GM12878 (cell line): Measurements from ENCODE around the gene CCL4. TPM values are rescaled to one million over a fixed set of nuclear protein-coding genes. Genes with fewer than 3 reads are reported as not detected.

Experiments
- ATAC-seq: fragments of 200-7000 bp; cut with Tn5 transposase; 3 replicates; pipeline ENCODE4 v1.9.1; 2020; ENCODE audit warnings: mild to moderate bottlenecking, moderate library complexity
- BruUV-seq: library from RNA; stranded (reverse); fragments of 400-500 nt; replicated peaks from 2 replicates; lab custom pipeline; 2021; lab: Mats Ljungman, UMichigan
- CTCF ChIA-PET: fragments of 300-600 bp; sonication (Branson Sonifier 250); formaldehyde crosslinking; extraction: SDS; loops from one replicate; lab custom pipeline; 2021; ENCODE audit warnings: inconsistent platforms; lab: Yijun Ruan, JAX
- POLR2A ChIA-PET: fragments of 350-600 bp; formaldehyde crosslinking; extraction: SDS; loops from one replicate; lab custom pipeline; 2021; ENCODE audit warnings: inconsistent platforms; lab: Charles Lee
- RAD21 ChIA-PET: fragments of 300-600 bp; sonication (Branson Sonifier 250); formaldehyde crosslinking; loops from one replicate; lab custom pipeline; 2023; ENCODE audit warnings: antibody characterized with exemption; ENCODE audit not compliant: unreplicated experiment; lab: Charles Lee
- SMC1A ChIA-PET: fragments of 300-600 bp; sonication (Branson Sonifier 250); formaldehyde crosslinking; loops from one replicate; lab custom pipeline; 2023; ENCODE audit not compliant: unreplicated experiment, uncharacterized antibody; lab: Charles Lee
- DNase-seq: peaks from one replicate; pipeline ENCODE4 v3.0.0-alpha.2; 2011; ENCODE audit warnings: low read depth, low spot score
- FAIRE-seq: peaks from 3 replicates; lab custom pipeline; 2011; peaks lifted over from hg19 to GRCh38; lab: Jason Lieb, UNC
- H2AFZ ChIP-seq: 2 replicates; pipeline ENCODE4 v1.6.0; 2011; ENCODE audit warnings: low read depth, low read length, control low read depth; ENCODE audit not compliant: control insufficient read depth
- H3K27ac ChIP-seq: 2 replicates; pipeline ENCODE4 v1.5.1; 2011; ENCODE audit warnings: control low read depth; ENCODE audit not compliant: control insufficient read depth, insufficient read depth
- H3K27me3 ChIP-seq, 2 experiments: replicated peaks in 1 of 2; 2 replicates each; pipeline versions ENCODE4 v1.6.0 to v1.6.1; 2011; ENCODE audit warnings: low read length in 1 of 2; ENCODE audit not compliant: control insufficient read depth in 2 of 2, insufficient read depth in 2 of 2
- H3K36me3 ChIP-seq, 2 experiments: 2 replicates each; pipeline ENCODE4 v1.5.1; 2011; ENCODE audit warnings: low read length in 1 of 2; ENCODE audit not compliant: control insufficient read depth in 2 of 2, insufficient read depth in 2 of 2
- H3K4me1 ChIP-seq: 2 replicates; pipeline ENCODE4 v1.6.1; 2011; ENCODE audit warnings: mild to moderate bottlenecking, low read length, moderate library complexity, mixed read lengths; ENCODE audit not compliant: control insufficient read depth, insufficient read depth
- H3K4me2 ChIP-seq: 2 replicates; pipeline ENCODE4 v1.6.0; 2011; ENCODE audit warnings: control low read depth; ENCODE audit not compliant: control insufficient read depth, insufficient read depth
- H3K4me3 ChIP-seq: fragments of 200-600 bp; sonication (generic); 2 replicates; pipeline ENCODE4 v1.5.1; 2016
- H3K79me2 ChIP-seq: 2 replicates; pipeline ENCODE4 v1.6.0; 2011; ENCODE audit warnings: low read length; ENCODE audit not compliant: control insufficient read depth, insufficient read depth
- H3K9ac ChIP-seq: 2 replicates; pipeline ENCODE4 v1.8.0; 2011; ENCODE audit warnings: low read length, control low read depth, mixed read lengths; ENCODE audit not compliant: control insufficient read depth, insufficient read depth
- H3K9me3 ChIP-seq: replicated peaks from 3 replicates; pipeline ENCODE4 v1.5.1; 2011; ENCODE audit warnings: mild to moderate bottlenecking, low read length; ENCODE audit not compliant: control insufficient read depth, insufficient read depth
- H4K20me1 ChIP-seq: 2 replicates; pipeline ENCODE4 v1.6.0; 2011; ENCODE audit not compliant: control insufficient read depth, insufficient read depth
- EGR1 ChIP-seq, 2 experiments: IDR thresholded peaks; 1 replicate in 1 of 2; 2 replicates in 1 of 2; pipeline ENCODE4 v1.6.1; 2011 to 2012; ENCODE audit warnings: low read depth in 2 of 2, low read length in 2 of 2, borderline replicate concordance in 1 of 2, mild to moderate bottlenecking in 1 of 2, moderate library complexity in 1 of 2
- EP300 ChIP-seq, 2 experiments: fragments of 150-350 bp in 1 of 2; IDR thresholded peaks; 2 replicates each; pipeline ENCODE4 v1.6.1; 2011 to 2012; ENCODE audit warnings: low read depth in 2 of 2, low read length in 2 of 2, borderline replicate concordance in 1 of 2, improper control_type of control experiment in 1 of 2, inconsistent platforms in 1 of 2; ENCODE audit not compliant: control insufficient read depth in 1 of 2
- HCFC1 ChIP-seq: fragments of 150-350 bp; IDR thresholded peaks from 2 replicates; pipeline ENCODE4 v1.6.1; 2014; ENCODE audit warnings: low read length
- MEF2B ChIP-seq: fragments of 450-650 bp; IDR thresholded peaks from 2 replicates; pipeline ENCODE4 v1.6.1; 2018; ENCODE audit warnings: mild to moderate bottlenecking, moderate library complexity; ENCODE audit not compliant: partially characterized antibody, poor library complexity, severe bottlenecking
- MTA3 ChIP-seq: IDR thresholded peaks from 2 replicates; pipeline ENCODE4 v1.6.1; 2012; ENCODE audit warnings: low read length, inconsistent platforms, borderline replicate concordance
- NFYA ChIP-seq: IDR thresholded peaks from 2 replicates; pipeline ENCODE4 v1.6.1; 2011; ENCODE audit warnings: low read depth, mild to moderate bottlenecking, low read length, improper control_type of control experiment, borderline replicate concordance
- NKRF ChIP-seq: fragments of 450-650 bp; conservative IDR thresholded peaks from 2 replicates; pipeline ENCODE4 v1.6.1; 2017; ENCODE audit warnings: mild to moderate bottlenecking, moderate library complexity
- RBBP5 ChIP-seq: fragments of 200-600 bp; sonication (generic); conservative IDR thresholded peaks from 2 replicates; pipeline ENCODE4 v1.6.1; 2016
- RCOR1 ChIP-seq: conservative IDR thresholded peaks from 2 replicates; pipeline ENCODE4 v1.6.1; 2012; ENCODE audit warnings: low read depth, low read length, improper control_type of control experiment
- SMARCA5 ChIP-seq: fragments of 450-650 bp; IDR thresholded peaks from 2 replicates; pipeline ENCODE4 v1.6.1; 2017; ENCODE audit warnings: mild to moderate bottlenecking
- STAT1 ChIP-seq: fragments of 450-650 bp; conservative IDR thresholded peaks from 2 replicates; pipeline ENCODE4 v1.6.1; 2014; ENCODE audit warnings: antibody characterized with exemption, mild to moderate bottlenecking
- STAT3 ChIP-seq: IDR thresholded peaks from 2 replicates; pipeline ENCODE4 v1.6.1; 2011; ENCODE audit warnings: low read depth, low read length, improper control_type of control experiment
- TAF1 ChIP-seq: IDR thresholded peaks from 2 replicates; pipeline ENCODE4 v1.6.1; 2011; ENCODE audit warnings: mild to moderate bottlenecking, low read depth, low read length, borderline replicate concordance
- TCF12 ChIP-seq: IDR thresholded peaks from 2 replicates; pipeline ENCODE4 v1.6.1; 2011; ENCODE audit warnings: low read depth, mild to moderate bottlenecking, low read length
- TCF3 ChIP-seq: IDR thresholded peaks from 2 replicates; pipeline ENCODE4 v1.6.1; 2012; ENCODE audit warnings: low read depth, mild to moderate bottlenecking, low read length, borderline replicate concordance; ENCODE audit not compliant: insufficient read depth
- ZBTB4 ChIP-seq: fragments of 450-650 bp; formaldehyde crosslinking; IDR thresholded peaks from 2 replicates; pipeline ENCODE4 v1.4.0; 2022; ENCODE audit warnings: mild to moderate bottlenecking, moderate library complexity
- WGBS: methylation state at CpG from one replicate; pipeline ENCODE4 v1.1.6; 2016; ENCODE audit warnings: low lambda C conversion rate; ENCODE audit not compliant: insufficient replicate concordance, insufficient coverage; ENCODE audit errors: missing lambda C conversion rate; 5-methylcytosine and 5-hydroxymethylcytosine counted together
- in situ Hi-C: fragments of 300-500 bp; cut with MboI; formaldehyde crosslinking; loops from 9 replicates; pipeline ENCODE4 v1.14.3; 2018; ENCODE audit warnings: mixed read lengths
- intact Hi-C: fragments of 100-400 bp; cut with micrococcal nuclease; formaldehyde crosslinking; loops from one replicate; pipeline ENCODE4 v1.14.2; 2022; ENCODE audit not compliant: unreplicated experiment
- polyA plus RNA-seq, 11 experiments: library from polyadenylated mRNA; depleted of rRNA in 4 of 11; unstranded in 6 of 11; stranded (reverse) in 5 of 11; fragments of >200 nt; fragmentation: Nextera tagmentation in 4 of 11; fragmentation: Illumina TruSeq in 1 of 11; extraction: Ambion mirVana in 4 of 11; extraction: Trizol in 1 of 11; gene quantifications; 1 replicate in 1 of 11; 2 replicates in 10 of 11; pipeline versions ENCODE4 v1.2.1 to v1.2.3, GENCODE V29; 2011 to 2016; ENCODE audit warnings: inconsistent platforms in 2 of 11, missing spikeins in 2 of 11, low read depth in 1 of 11
- total RNA-seq, 4 experiments: library from RNA; depleted of rRNA in 3 of 4; stranded (reverse); fragments of >200 nt in 3 of 4; fragmentation: Illumina TruSeq in 1 of 4; extraction: Trizol in 1 of 4; gene quantifications; 2 replicates each; pipeline versions ENCODE4 v1.2.1 to v1.2.3, GENCODE V29; 2013 to 2021

The CCL4 gene
- total and polyA plus RNA-seq, 10 of the 15 experiments (the other 5 are each of a cell fraction or from before 2014, with no cell fraction given) = 18.7 to 741 (median 79.4) TPM

GRCh38 chr17:36089888-36090836 is 13.5 kb upstream of the CCL4 start, which contains the start of gene CCL3:
Gene CCL3 (minus strand): TSS chr17:36090143. CDS start chr17:36090058, 85 bp downstream.
- Histone ChIP-seq H3K4me1 (peaks cover 50% of the 10 kb centered on the region), H3K36me3 (no peaks in the 10 kb centered on the region), H3K79me2 (peaks cover 2% of the 10 kb centered on the region; the same call in 1 of the 2 replicates), H3K4me3 (peak within 1 kb of the TSS; percentile 64), H3K9me3 (no peaks in the 10 kb centered on the region), H3K9ac (peak within 1 kb of the TSS; percentile 63), H3K27me3 (no peaks in the 10 kb centered on the region), H3K27ac (peak within 1 kb of the TSS; percentile 87), H2AFZ (peak within 1 kb of the TSS; percentile 37), H4K20me1 (no peaks in the 10 kb centered on the region), H3K4me2 (peak within 1 kb of the TSS; percentile 91)
- RAD21 ChIA-PET = interaction anchor here (0.8 to 7.9 kb wide), 22 partner anchors 8 to 396 kb away, joined by 3 to 83 read pairs (median 5); partner anchors contain the start of genes CCL4 and CCL4L2
- DNase-seq (peak; percentile 99), ATAC-seq (peak; percentile 70), FAIRE-seq (no peak)
- SMC1A ChIA-PET = interaction anchor here (0.7 to 4.7 kb wide), 20 partner anchors 12 to 192 kb away, joined by 3 to 66 read pairs (median 8); partner anchors contain the start of gene CCL4
- no TSS peak for BruUV-seq
- in situ Hi-C loops = loop anchor here (5.0 kb wide), 1 partner anchor 107 kb away; the partner anchor contains the start of genes CCL3L1 and CCL3L3
- CTCF ChIA-PET = interaction anchor here (1.0 to 4.8 kb wide), 11 partner anchors 8 to 241 kb away, joined by 3 to 61 read pairs (median 5); partner anchors contain the start of gene CCL4
- 2% methylated on average over 9 of the region's 9 CpGs for WGBS
- POLR2A ChIA-PET = interaction anchor here (0.7 to 2.6 kb wide), 11 partner anchors 13 to 210 kb away, joined by 3 to 14 read pairs (median 4); partner anchors contain the start of gene CCL5
- intact Hi-C loops = loop anchor here (1.0 to 5.0 kb wide), 4 partner anchors 13 to 59 kb away; partner anchors contain the start of gene CCL4
- no peak for TF ChIP-seq NKRF
- TF ChIP-seq EGR1 (IDR thresholded peaks at IDR 0.05; ENCODE audit: borderline replicate concordance in 1 of 2, low read depth in 2 of 2, low read length in 2 of 2) = peak in 1 of 2 experiments; percentile 61; a peak in 1 of 3 replicates
- peak; percentile 88; the same call in 1 of the 2 replicates for TF ChIP-seq RBBP5
- peak; percentile 67; the same call in 1 of the 2 replicates for TF ChIP-seq TCF12
- TF ChIP-seq SMARCA5 = no peak
- no peak; the same call in 1 of the 2 replicates for TF ChIP-seq RCOR1
- TF ChIP-seq EP300 (IDR thresholded peaks at IDR 0.05; ENCODE audit: borderline replicate concordance in 1 of 2, control insufficient read depth in 1 of 2, low read depth in 2 of 2, low read length in 2 of 2) = peak; percentile 91 to 96
- TF ChIP-seq MEF2B = peak; percentile 100
- peak; percentile 5; the same call in 1 of the 2 replicates for TF ChIP-seq STAT1
- TF ChIP-seq MTA3 = peak; percentile 98
- peak; percentile 79 for TF ChIP-seq STAT3
- TF ChIP-seq NFYA = no peak
- TF ChIP-seq ZBTB4 (CRISPR knock-in tag) = no peak
- TF ChIP-seq TCF3 = peak; percentile 91
- TF ChIP-seq HCFC1 = no peak
- peak; percentile 56 for TF ChIP-seq TAF1
